ENCODE measurements around the gene CEACAM1.
"Not testable (repeated sequence)": the region's sequence is repeated elsewhere in the genome, so short reads cannot be mapped to it uniquely, and the experiment has no call there.

CEACAM1 gene

GRCh38 chr19:42512130-42512636, 16.1 kb downstream of the CEACAM1 start:
- no peak for DNase-seq (ENCODE audit: low read depth in 3 of 3)

GRCh38 chr19:42511340-42511739, 16.9 kb downstream of the CEACAM1 start:
- no peak for DNase-seq (ENCODE audit: low read depth in 3 of 3)

- DNase-seq (ENCODE audit: low read depth in 3 of 3): no peak
Measured at GRCh38 chr19:42508892-42509444, 19.3 kb downstream of the CEACAM1 start.

GRCh38 chr19:42505066-42505465, 23.2 kb downstream of the CEACAM1 start:
- no peak for DNase-seq (ENCODE audit: low read depth in 3 of 3)

- DNase-seq (ENCODE audit: low read depth in 3 of 3): no peak
Measured at GRCh38 chr19:42501733-42502132, 26.5 kb downstream of the CEACAM1 start.

- DNase-seq (ENCODE audit: low read depth in 3 of 3): not testable (repeated sequence)
Measured at GRCh38 chr19:42501243-42501642, 27.0 kb downstream of the CEACAM1 start.

- no peak for DNase-seq (ENCODE audit: low read depth in 3 of 3)
Measured at GRCh38 chr19:42498169-42498757, 30.0 kb downstream of the CEACAM1 start.

GRCh38 chr19:42497492-42498168, 30.7 kb downstream of the CEACAM1 start:
- DNase-seq (ENCODE audit: low read depth in 3 of 3): no peak

- DNase-seq (ENCODE audit: low read depth in 3 of 3): no peak
Measured at GRCh38 chr19:42496460-42497133, 31.7 kb downstream of the CEACAM1 start.

- DNase-seq (ENCODE audit: low read depth in 3 of 3): no peak
Measured at GRCh38 chr19:42495663-42496062, 32.6 kb downstream of the CEACAM1 start.

GRCh38 chr19:42494321-42494720, 34.0 kb downstream of the CEACAM1 start:
- DNase-seq (ENCODE audit: low read depth in 3 of 3): no peak

GRCh38 chr19:42488783-42489521, 39.3 kb downstream of the CEACAM1 start:
- DNase-seq (ENCODE audit: low read depth in 3 of 3): no peak

GRCh38 chr19:42487798-42488178, 40.5 kb downstream of the CEACAM1 start:
- DNase-seq (ENCODE audit: low read depth in 3 of 3): no peak

- no peak for DNase-seq (ENCODE audit: low read depth in 3 of 3)
Measured at GRCh38 chr19:42487032-42487797, 41.1 kb downstream of the CEACAM1 start.

- DNase-seq (ENCODE audit: low read depth in 3 of 3): not testable (repeated sequence)
Measured at GRCh38 chr19:42485036-42485435, 43.2 kb downstream of the CEACAM1 start.

GRCh38 chr19:42480335-42481095, 47.8 kb downstream of the CEACAM1 start:
- DNase-seq (ENCODE audit: low read depth in 3 of 3): peak in 1 of 3 experiments; percentile 3

- DNase-seq (ENCODE audit: low read depth in 3 of 3): no peak
Measured at GRCh38 chr19:42479736-42480135, 48.5 kb downstream of the CEACAM1 start.

- no peak for DNase-seq (ENCODE audit: low read depth in 3 of 3)
Measured at GRCh38 chr19:42478765-42479311, 49.4 kb downstream of the CEACAM1 start.

GRCh38 chr19:42477933-42478332, 50.3 kb downstream of the CEACAM1 start:
- DNase-seq (ENCODE audit: low read depth in 3 of 3): no peak

- DNase-seq (ENCODE audit: low read depth in 3 of 3): no peak
Measured at GRCh38 chr19:42477117-42477516, 51.2 kb downstream of the CEACAM1 start.

All from stimulated activated CD4-positive, alpha-beta T cell treated with anti-CD3 and anti-CD28 coated beads, TNF-alpha, amount 100 ng/mL, for 24 hours (primary cell).